ENCODE measurements around the gene NRXN2.

DNA sequence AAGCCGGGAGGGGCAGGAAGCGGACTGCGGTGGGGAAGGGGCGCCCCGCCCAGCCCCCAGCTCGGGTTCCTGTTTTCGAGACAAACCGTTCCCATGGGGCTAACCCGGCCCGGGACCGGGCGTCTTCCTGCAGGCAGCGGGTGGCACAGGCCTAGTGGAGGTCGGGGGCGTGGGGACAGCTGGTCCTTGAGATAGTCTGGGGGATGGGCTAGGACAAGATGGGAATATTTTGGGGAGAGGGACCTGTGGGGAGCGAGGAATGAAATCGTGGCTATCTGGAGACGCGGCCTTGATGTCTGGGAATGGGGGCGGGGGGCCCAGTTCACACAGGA, 22.2 kb upstream of the NRXN2 start:
- TF ChIP-seq EZH2 (IDR thresholded peaks at IDR 0.05) = no peak
- TF ChIP-seq POLR2AphosphoS5 (IDR thresholded peaks at IDR 0.05; ENCODE audit: borderline replicate concordance, low read depth, low read length) = no peak
